K562 (cell line): ENCODE measurements around the gene TBC1D5. TPM values are rescaled to one million over a fixed set of nuclear protein-coding genes. Genes with fewer than 3 reads are reported as not detected.

Source experiments
- ATAC-seq: fragments of 200-7000 bp; cut with Tn5 transposase; 3 replicates; pipeline ENCODE4 v1.9.1; 2020; ENCODE audit warnings: moderate library complexity
- BruUV-seq: library from RNA; stranded (reverse); fragments of 400-500 nt; replicated peaks from 2 replicates; lab custom pipeline; 2021; lab: Mats Ljungman, UMichigan
- CTCF ChIA-PET: fragments of 300-600 bp; formaldehyde crosslinking; extraction: SDS; loops from one replicate; lab custom pipeline; 2021; ENCODE audit warnings: low intra/inter-chr PET ratio; lab: Yijun Ruan, JAX
- POLR2A ChIA-PET: fragments of 300-600, 350-650 bp; sonication (Branson Sonifier 250); formaldehyde crosslinking; extraction: SDS; loops from one replicate; lab custom pipeline; 2021; ENCODE audit warnings: antibody characterized with exemption, inconsistent platforms; lab: Yijun Ruan, JAX
- DNase-seq, 4 experiments: peaks; one replicate each; pipeline versions ENCODE4 v3.0.0 to v3.0.0-alpha.2; 2011 to 2018; ENCODE audit warnings: low spot score in 3 of 4, mixed read lengths in 3 of 4; ENCODE audit errors: extremely low read depth in 1 of 4
- FAIRE-seq: peaks from 2 replicates; lab custom pipeline; 2011; peaks lifted over from hg19 to GRCh38; lab: Jason Lieb, UNC
- H2AFZ ChIP-seq: 2 replicates; pipeline ENCODE4 v1.6.0; 2011; ENCODE audit warnings: low read depth, low read length, control low read depth, inconsistent platforms
- H3K27ac ChIP-seq: fragments of 200-600 bp; 3 replicates; pipeline ENCODE4 v1.8.0; 2011; ENCODE audit warnings: low read depth, mild to moderate bottlenecking, control low read depth, inconsistent platforms, low read length, moderate library complexity, mixed read lengths; ENCODE audit errors: extremely low read depth
- H3K27me3 ChIP-seq, 2 experiments: fragments of 300-600 bp in 1 of 2; 2 replicates in 1 of 2; 3 replicates in 1 of 2; pipeline versions ENCODE4 v1.6.0 to v1.8.0; 2011; ENCODE audit warnings: inconsistent platforms in 2 of 2, low read length in 2 of 2, mild to moderate bottlenecking in 1 of 2, mixed read lengths in 1 of 2, moderate library complexity in 1 of 2; ENCODE audit not compliant: control insufficient read depth in 2 of 2, insufficient read depth in 2 of 2
- H3K36me3 ChIP-seq: fragments of 300-600 bp; 3 replicates; pipeline ENCODE4 v1.8.0; 2011; ENCODE audit warnings: mild to moderate bottlenecking, low read length, inconsistent platforms; ENCODE audit not compliant: control insufficient read depth, insufficient read depth
- H3K4me1 ChIP-seq, 2 experiments: fragments of 200-600 bp in 1 of 2; replicated peaks in 1 of 2; 2 replicates in 1 of 2; 3 replicates in 1 of 2; pipeline versions ENCODE4 v1.5.1 to v1.8.0; 2011; ENCODE audit warnings: inconsistent platforms in 2 of 2, low read length in 2 of 2, mild to moderate bottlenecking in 1 of 2, mixed read lengths in 1 of 2, moderate library complexity in 1 of 2; ENCODE audit not compliant: control insufficient read depth in 2 of 2, insufficient read depth in 2 of 2
- H3K4me2 ChIP-seq: 2 replicates; pipeline ENCODE4 v1.6.1; 2011; ENCODE audit warnings: low read length, control low read depth, inconsistent platforms, mixed read lengths; ENCODE audit not compliant: insufficient read depth
- H3K4me3 ChIP-seq: fragments of 200-600 bp; sonication (generic), shearing (Covaris generic); 2 replicates; pipeline ENCODE4 v1.5.1; 2016; ENCODE audit warnings: control low read depth, inconsistent platforms
- H3K79me2 ChIP-seq: fragments of 200-600 bp; 3 replicates; pipeline ENCODE4 v1.8.0; 2011; ENCODE audit warnings: low read length, inconsistent platforms; ENCODE audit not compliant: control insufficient read depth, insufficient read depth
- H3K9ac ChIP-seq, 2 experiments: 2 replicates each; pipeline versions ENCODE4 v1.6.0 to v1.6.1; 2011; ENCODE audit warnings: low read depth in 2 of 2, low read length in 2 of 2, control low read depth in 1 of 2, inconsistent platforms in 1 of 2, mild to moderate bottlenecking in 1 of 2, mixed read lengths in 1 of 2; ENCODE audit not compliant: insufficient read depth in 1 of 2
- H3K9me1 ChIP-seq: one replicate; pipeline ENCODE4 v1.6.0; 2011; ENCODE audit warnings: inconsistent platforms, mild to moderate bottlenecking, low read length, moderate library complexity; ENCODE audit not compliant: control insufficient read depth, insufficient read depth
- H3K9me3 ChIP-seq: replicated peaks from 2 replicates; pipeline ENCODE4 v1.5.1; 2011; ENCODE audit warnings: low read depth, low read length, inconsistent platforms; ENCODE audit not compliant: control insufficient read depth, insufficient read depth
- H4K20me1 ChIP-seq: replicated peaks from 2 replicates; pipeline ENCODE4 v1.6.1; 2011; ENCODE audit warnings: low read length, inconsistent platforms, mixed read lengths; ENCODE audit not compliant: control insufficient read depth, insufficient read depth
- CEBPG ChIP-seq, 3 experiments: fragments of 200-800 bp in 1 of 3; sonication (Bioruptor generic) in 1 of 3; sonication (generic) in 1 of 3; formaldehyde crosslinking in 1 of 3; IDR thresholded peaks in 2 of 3; conservative IDR thresholded peaks in 1 of 3; 2 replicates each; pipeline versions ENCODE4 v1.6.1 to v1.8.0; 2016 to 2022; ENCODE audit warnings: missing compliant biosample characterization in 2 of 3, missing genetic modification characterization in 2 of 3, mild to moderate bottlenecking in 1 of 3, missing genetic modification reagents in 1 of 3
- ERF ChIP-seq: fragments of 450-650 bp; formaldehyde crosslinking; IDR thresholded peaks from 2 replicates; pipeline ENCODE4 v1.4.0; 2020; ENCODE audit warnings: mild to moderate bottlenecking, mixed read lengths
- HNRNPK ChIP-seq: fragments of 200-400 bp; formaldehyde crosslinking; IDR thresholded peaks from one replicate; pipeline ENCODE4 v1.6.1; 2018; ENCODE audit warnings: mild to moderate bottlenecking, low read depth, low read length; ENCODE audit not compliant: poor library complexity, severe bottlenecking
- MBD2 ChIP-seq: sonication (generic); IDR thresholded peaks from 2 replicates; pipeline ENCODE4 v1.6.1; 2016; ENCODE audit warnings: low read depth, borderline replicate concordance
- NEUROD1 ChIP-seq: fragments of 150-350 bp; IDR thresholded peaks from 2 replicates; pipeline ENCODE4 v1.6.1; 2014; ENCODE audit warnings: borderline replicate concordance, low read length, low read depth; ENCODE audit not compliant: partially characterized antibody
- NFRKB ChIP-seq: fragments of 450-650 bp; IDR thresholded peaks from 2 replicates; pipeline ENCODE4 v1.6.1; 2016; ENCODE audit warnings: low read depth
- POLR2A ChIP-seq: fragments of 450-650 bp; conservative IDR thresholded peaks from 2 replicates; pipeline ENCODE4 v1.6.1; 2016
- POLR2H ChIP-seq: IDR thresholded peaks from 2 replicates; pipeline ENCODE4 v1.6.1; 2016; ENCODE audit warnings: missing genetic modification characterization, low read depth, mild to moderate bottlenecking, control low read depth, missing compliant biosample characterization, moderate library complexity
- PTBP1 ChIP-seq: fragments of 200-400 bp; formaldehyde crosslinking; IDR thresholded peaks from 2 replicates; pipeline ENCODE4 v1.6.1; 2017; ENCODE audit warnings: low read depth, low read length
- ZNF431 ChIP-seq: sonication (generic); formaldehyde crosslinking; IDR thresholded peaks from 2 replicates; pipeline ENCODE4 v1.8.0; 2022; ENCODE audit warnings: mild to moderate bottlenecking, missing genetic modification reagents
- ZNF707 ChIP-seq: fragments of 250-450 bp; sonication (Bioruptor Pico); conservative IDR thresholded peaks from 2 replicates; pipeline ENCODE4 v1.8.0; 2022; ENCODE audit warnings: inconsistent platforms, mild to moderate bottlenecking, moderate library complexity
- WGBS: fragments of 100-300 bp; shearing (Covaris generic); methylation state at CpG from one replicate; pipeline ENCODE4 v1.1.6; 2016; ENCODE audit warnings: low coverage, mixed read lengths; ENCODE audit not compliant: insufficient coverage; ENCODE audit errors: missing lambda C conversion rate; 5-methylcytosine and 5-hydroxymethylcytosine counted together
- in situ Hi-C: fragments of 300-500 bp; cut with MboI; formaldehyde crosslinking; loops from 4 replicates; pipeline ENCODE4 v1.15.0; 2018; ENCODE audit warnings: inconsistent platforms, mixed read lengths
- intact Hi-C: fragments of 100-400 bp; cut with micrococcal nuclease; formaldehyde crosslinking; loops from 2 replicates; pipeline ENCODE4 v1.14.2; 2022
- polyA plus RNA-seq, 8 experiments: library from polyadenylated mRNA; depleted of rRNA in 4 of 8; stranded (reverse) in 5 of 8; unstranded in 3 of 8; fragments of >200 nt; fragmentation: Nextera tagmentation in 2 of 8; fragmentation: Illumina TruSeq in 1 of 8; extraction: Ambion mirVana in 2 of 8; extraction: Trizol in 1 of 8; gene quantifications; 2 replicates each; pipeline versions ENCODE4 v1.2.1 to v1.2.3, GENCODE V29; 2011 to 2014; ENCODE audit warnings: inconsistent platforms in 1 of 8, missing spikeins in 1 of 8
- total RNA-seq, 7 experiments: library from RNA; depleted of rRNA in 6 of 7; stranded (reverse); fragments of >200 nt in 6 of 7; fragmentation: Illumina TruSeq in 2 of 7; extraction: Trizol in 2 of 7; gene quantifications; 2 replicates each; pipeline versions ENCODE4 v1.2.1 to v1.2.3, GENCODE V29; 2011 to 2021; ENCODE audit warnings: low replicate concordance in 1 of 7
- TF ChIP-seq, protein P1 (sequence below), 2 experiments: fragments of 450-650 bp in 1 of 2; sonication (generic) in 1 of 2; formaldehyde crosslinking in 1 of 2; IDR thresholded peaks; 2 replicates each; pipeline versions ENCODE4 v1.7.1 to v1.9.0; 2016 to 2022; ENCODE audit warnings: inconsistent platforms in 1 of 2, mild to moderate bottlenecking in 1 of 2, missing genetic modification reagents in 1 of 2

The TBC1D5 gene
- total and polyA plus RNA-seq, 9 of the 15 experiments (the other 6 are each of a cell fraction or from before 2014, with no cell fraction given) = 2.9 to 38.1 (median 25.6) TPM

DNA sequence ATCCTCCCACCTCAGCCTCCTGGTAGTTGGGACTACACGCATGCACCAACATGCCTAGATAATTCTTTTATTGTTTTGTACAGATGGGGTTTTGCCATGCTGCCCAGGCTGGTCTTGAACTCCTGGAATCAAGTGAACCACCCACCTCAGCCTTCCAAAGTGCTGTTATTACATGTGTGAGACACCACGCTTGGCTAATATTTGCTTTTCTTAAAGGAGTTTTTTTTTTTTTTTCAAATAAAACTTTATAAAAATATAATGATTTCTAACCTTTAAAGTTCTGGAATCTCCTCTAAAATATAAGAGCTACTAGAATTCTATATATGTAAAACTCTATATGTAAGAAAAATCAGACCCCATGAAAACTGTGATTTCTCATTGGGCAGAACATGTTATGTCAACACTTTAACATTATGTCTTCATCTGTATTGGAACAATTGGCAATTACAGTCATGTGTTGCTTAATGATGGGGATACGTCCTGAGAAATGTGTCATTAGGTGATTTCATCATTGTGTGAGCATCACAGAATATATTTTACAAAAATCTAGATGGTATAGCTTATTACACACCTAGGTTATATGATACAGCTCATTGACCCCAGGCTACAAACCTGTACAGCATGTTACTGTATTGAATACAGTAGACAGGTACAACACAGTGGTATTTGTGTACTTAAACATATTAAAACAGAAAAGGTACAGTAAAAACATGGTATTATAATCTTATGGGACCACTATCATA is 480.6 kb downstream of the TBC1D5 start:
- ChIA-PET CTCF (interaction anchor here (1.4 kb wide), 1 partner anchor 151 kb away, joined by 3 read pairs; no protein-coding TSS in a partner anchor), POLR2A (no interaction called here)
- 40% methylated on average over 3 of the region's 3 CpGs for WGBS
- no peaks in the 10 kb centered on the region for H3K79me2 ChIP-seq
- no peak overlapping the region for H2AFZ ChIP-seq
- H3K36me3 ChIP-seq = no peaks in the 10 kb centered on the region
- H3K4me1 ChIP-seq = no peaks in the 10 kb centered on the region
- no peaks in the 10 kb centered on the region for H4K20me1 ChIP-seq
- FAIRE-seq (no peak), ATAC-seq (no peak), DNase-seq (no peak)
- no peaks in the 10 kb centered on the region for H3K9me1 ChIP-seq
- H3K27me3 ChIP-seq = no peaks in the 10 kb centered on the region
- H3K4me2 ChIP-seq = no peak overlapping the region
- intact Hi-C loops = no loop called here
- no peak overlapping the region for H3K27ac ChIP-seq
- no peaks in the 10 kb centered on the region for H3K9me3 ChIP-seq
- TF ChIP-seq CEBPG (CRISPR knock-in tag; IDR thresholded peaks at IDR 0.05) = no peak
- TF ChIP-seq CEBPG (tag; conservative IDR thresholded peaks at IDR 0.05 in 1 of 2, IDR thresholded peaks at IDR 0.05 in 1 of 2) = 0 out of 4 replicates have a peak, but pooled peaks of 1 of the 2 experiments have one; percentile 30
- TF ChIP-seq MBD2 = no peak
- TF ChIP-seq POLR2A = no peak
- TF ChIP-seq, protein P1, sequence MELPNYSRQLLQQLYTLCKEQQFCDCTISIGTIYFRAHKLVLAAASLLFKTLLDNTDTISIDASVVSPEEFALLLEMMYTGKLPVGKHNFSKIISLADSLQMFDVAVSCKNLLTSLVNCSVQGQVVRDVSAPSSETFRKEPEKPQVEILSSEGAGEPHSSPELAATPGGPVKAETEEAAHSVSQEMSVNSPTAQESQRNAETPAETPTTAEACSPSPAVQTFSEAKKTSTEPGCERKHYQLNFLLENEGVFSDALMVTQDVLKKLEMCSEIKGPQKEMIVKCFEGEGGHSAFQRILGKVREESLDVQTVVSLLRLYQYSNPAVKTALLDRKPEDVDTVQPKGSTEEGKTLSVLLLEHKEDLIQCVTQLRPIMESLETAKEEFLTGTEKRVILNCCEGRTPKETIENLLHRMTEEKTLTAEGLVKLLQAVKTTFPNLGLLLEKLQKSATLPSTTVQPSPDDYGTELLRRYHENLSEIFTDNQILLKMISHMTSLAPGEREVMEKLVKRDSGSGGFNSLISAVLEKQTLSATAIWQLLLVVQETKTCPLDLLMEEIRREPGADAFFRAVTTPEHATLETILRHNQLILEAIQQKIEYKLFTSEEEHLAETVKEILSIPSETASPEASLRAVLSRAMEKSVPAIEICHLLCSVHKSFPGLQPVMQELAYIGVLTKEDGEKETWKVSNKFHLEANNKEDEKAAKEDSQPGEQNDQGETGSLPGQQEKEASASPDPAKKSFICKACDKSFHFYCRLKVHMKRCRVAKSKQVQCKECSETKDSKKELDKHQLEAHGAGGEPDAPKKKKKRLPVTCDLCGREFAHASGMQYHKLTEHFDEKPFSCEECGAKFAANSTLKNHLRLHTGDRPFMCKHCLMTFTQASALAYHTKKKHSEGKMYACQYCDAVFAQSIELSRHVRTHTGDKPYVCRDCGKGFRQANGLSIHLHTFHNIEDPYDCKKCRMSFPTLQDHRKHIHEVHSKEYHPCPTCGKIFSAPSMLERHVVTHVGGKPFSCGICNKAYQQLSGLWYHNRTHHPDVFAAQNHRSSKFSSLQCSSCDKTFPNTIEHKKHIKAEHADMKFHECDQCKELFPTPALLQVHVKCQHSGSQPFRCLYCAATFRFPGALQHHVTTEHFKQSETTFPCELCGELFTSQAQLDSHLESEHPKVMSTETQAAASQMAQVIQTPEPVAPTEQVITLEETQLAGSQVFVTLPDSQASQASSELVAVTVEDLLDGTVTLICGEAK (IDR thresholded peaks at IDR 0.05) = peak; percentile 67
- TF ChIP-seq, protein P1 (CRISPR knock-in tag; IDR thresholded peaks at IDR 0.05) = peak; percentile 58; the same call in 1 of the 2 replicates
- TF ChIP-seq NEUROD1 = no peak
- TF ChIP-seq ZNF707 (CRISPR knock-in tag) = no peak
- no peak for TF ChIP-seq ZNF431
- TF ChIP-seq ERF (CRISPR knock-in tag) = no peak
- TF ChIP-seq NFRKB = no peak
- TF ChIP-seq PTBP1 = no peak
- TF ChIP-seq HNRNPK = no peak
- TF ChIP-seq POLR2H = no peak
- no peak overlapping the region for H3K9ac ChIP-seq
- BruUV-seq = no TSS peak
- in situ Hi-C loops = loop anchor here (5.0 kb wide), 1 partner anchor 146 kb away; no protein-coding TSS in a partner anchor
- no peak overlapping the region for H3K4me3 ChIP-seq
